Measurements from ENCODE around the gene MARCHF9.

DNA sequence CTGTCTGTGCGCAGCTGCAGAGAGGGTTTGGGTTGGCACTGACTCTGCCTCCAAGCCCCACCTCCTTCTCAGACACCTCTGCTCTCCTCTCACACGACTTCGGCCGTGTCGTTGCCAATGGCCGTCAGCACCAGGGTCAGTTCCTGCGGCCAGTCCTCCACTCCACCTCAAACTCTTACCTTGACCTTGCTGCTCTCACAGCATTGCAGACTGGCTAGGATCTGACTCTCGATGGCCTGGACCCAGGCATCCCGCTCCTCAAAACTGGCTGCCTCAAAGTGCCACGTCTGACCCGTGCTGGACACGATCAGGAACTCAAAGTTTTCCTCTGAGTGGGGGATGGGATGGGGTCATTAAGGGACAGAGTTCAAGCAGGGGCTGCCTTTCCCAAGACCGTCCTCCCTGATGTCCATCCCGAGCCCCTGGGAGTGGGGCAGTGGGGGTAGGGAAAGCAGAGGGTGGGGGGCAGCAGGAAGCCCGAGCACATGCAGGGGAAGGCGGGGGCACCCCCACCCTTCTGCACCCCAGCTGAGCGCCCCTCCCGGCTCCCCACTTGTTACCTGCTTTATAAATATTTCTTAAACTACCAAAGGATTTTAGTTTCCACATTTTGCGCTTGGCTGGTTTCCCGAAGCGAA lies 27.0 kb upstream of the MARCHF9 start:
- TF ChIP-seq, protein P1, sequence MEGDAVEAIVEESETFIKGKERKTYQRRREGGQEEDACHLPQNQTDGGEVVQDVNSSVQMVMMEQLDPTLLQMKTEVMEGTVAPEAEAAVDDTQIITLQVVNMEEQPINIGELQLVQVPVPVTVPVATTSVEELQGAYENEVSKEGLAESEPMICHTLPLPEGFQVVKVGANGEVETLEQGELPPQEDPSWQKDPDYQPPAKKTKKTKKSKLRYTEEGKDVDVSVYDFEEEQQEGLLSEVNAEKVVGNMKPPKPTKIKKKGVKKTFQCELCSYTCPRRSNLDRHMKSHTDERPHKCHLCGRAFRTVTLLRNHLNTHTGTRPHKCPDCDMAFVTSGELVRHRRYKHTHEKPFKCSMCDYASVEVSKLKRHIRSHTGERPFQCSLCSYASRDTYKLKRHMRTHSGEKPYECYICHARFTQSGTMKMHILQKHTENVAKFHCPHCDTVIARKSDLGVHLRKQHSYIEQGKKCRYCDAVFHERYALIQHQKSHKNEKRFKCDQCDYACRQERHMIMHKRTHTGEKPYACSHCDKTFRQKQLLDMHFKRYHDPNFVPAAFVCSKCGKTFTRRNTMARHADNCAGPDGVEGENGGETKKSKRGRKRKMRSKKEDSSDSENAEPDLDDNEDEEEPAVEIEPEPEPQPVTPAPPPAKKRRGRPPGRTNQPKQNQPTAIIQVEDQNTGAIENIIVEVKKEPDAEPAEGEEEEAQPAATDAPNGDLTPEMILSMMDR (IDR thresholded peaks at IDR 0.05), result no peak
- TF ChIP-seq POLR2A (IDR thresholded peaks at IDR 0.05) (no peak), POLR2AphosphoS5 (IDR thresholded peaks at IDR 0.05) (no peak)

All from prostate gland (tissue), 2 donors.